Urinary bladder (tissue), 4 donors: ENCODE results near the gene USP21. TPM values are rescaled to one million over a fixed set of nuclear protein-coding genes. Genes with fewer than 3 reads are reported as not detected.
A peak's percentile ranks its signal among the peaks of the same experiment; 100 is the strongest.

Experiments used
- DNase-seq: peaks from one replicate; pipeline ENCODE4 v3.0.0-alpha.2; 2015; ENCODE audit errors: extremely low spot score
- H3K27ac ChIP-seq: one replicate; pipeline ENCODE4 v1.5.1; 2013; ENCODE audit warnings: low read depth, mild to moderate bottlenecking, moderate library complexity
- H3K36me3 ChIP-seq: one replicate; pipeline ENCODE4 v1.6.1; 2013; ENCODE audit warnings: mild to moderate bottlenecking, moderate library complexity; ENCODE audit not compliant: insufficient read depth
- H3K4me1 ChIP-seq: one replicate; pipeline ENCODE4 v1.6.1; 2013; ENCODE audit warnings: mild to moderate bottlenecking, moderate library complexity; ENCODE audit not compliant: insufficient read depth
- H3K4me3 ChIP-seq: one replicate; pipeline ENCODE4 v1.5.1; 2013; ENCODE audit warnings: low read depth, low read length
- WGBS: extraction: QIAGEN DNeasy Blood & Tissue Kit; methylation state at CpG from one replicate; pipeline ENCODE4 v1.1.7; 2013; 5-methylcytosine and 5-hydroxymethylcytosine counted together
- polyA plus RNA-seq: library from polyadenylated mRNA; stranded (reverse); fragments of 200-250 nt; gene quantifications from one replicate; pipeline ENCODE4 v1.2.3, GENCODE V29; 2013
- total RNA-seq: library from RNA; depleted of rRNA; stranded (reverse); fragments of >200 nt; gene quantifications from one replicate; pipeline ENCODE4 v1.2.3, GENCODE V29; 2014
- donor health status: healthy with polysubstance abuse.
- donor health status: healthy.

Gene USP21
- total and polyA plus RNA-seq, 2 donors: 12.5 to 28.4 TPM

DNA sequence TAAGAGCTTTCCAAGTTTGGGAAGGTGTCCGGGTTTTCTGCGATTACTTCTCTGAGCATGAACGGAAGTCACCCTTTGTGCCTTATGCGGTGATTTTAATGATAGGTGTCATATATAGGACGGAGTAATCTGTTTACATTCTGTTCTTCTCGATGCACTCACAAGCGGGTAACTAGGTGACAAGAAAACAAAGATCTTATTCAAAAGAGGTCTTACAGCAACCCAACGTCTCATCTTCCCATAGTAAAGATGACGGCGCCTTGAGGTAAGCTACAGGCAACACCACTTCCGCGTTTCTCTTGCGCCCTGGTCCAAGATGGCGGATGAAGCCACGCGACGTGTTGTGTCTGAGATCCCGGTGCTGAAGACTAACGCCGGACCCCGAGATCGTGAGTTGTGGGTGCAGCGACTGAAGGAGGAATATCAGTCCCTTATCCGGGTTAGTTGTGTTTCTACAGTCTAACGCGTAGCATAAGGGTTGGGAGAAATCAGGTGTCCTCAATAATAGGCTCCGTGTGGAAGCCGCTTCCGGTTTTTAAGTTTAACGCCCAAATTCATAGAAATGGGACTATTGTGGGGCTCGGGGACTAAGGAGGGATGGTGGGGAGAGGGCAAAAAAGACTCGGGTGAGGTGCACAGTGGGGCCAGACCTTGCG lies 5.5 kb upstream of the USP21 start, which contains the start of gene UFC1:
UFC1 (plus strand) TSS at position 297 of the 656 bp plus-strand sequence; CDS start at position 317, 20 bp downstream.
- Histone ChIP-seq H3K4me3 (peak within 1 kb of the TSS; percentile 44), H3K4me1 (peaks cover 1% of the 10 kb centered on the region), H3K27ac (peak within 1 kb of the TSS; percentile 78), H3K36me3 (no peaks in the 10 kb centered on the region)
- WGBS: under 1% methylated on average over 33 of the region's 33 CpGs
- DNase-seq: peak; percentile 85

DNA sequence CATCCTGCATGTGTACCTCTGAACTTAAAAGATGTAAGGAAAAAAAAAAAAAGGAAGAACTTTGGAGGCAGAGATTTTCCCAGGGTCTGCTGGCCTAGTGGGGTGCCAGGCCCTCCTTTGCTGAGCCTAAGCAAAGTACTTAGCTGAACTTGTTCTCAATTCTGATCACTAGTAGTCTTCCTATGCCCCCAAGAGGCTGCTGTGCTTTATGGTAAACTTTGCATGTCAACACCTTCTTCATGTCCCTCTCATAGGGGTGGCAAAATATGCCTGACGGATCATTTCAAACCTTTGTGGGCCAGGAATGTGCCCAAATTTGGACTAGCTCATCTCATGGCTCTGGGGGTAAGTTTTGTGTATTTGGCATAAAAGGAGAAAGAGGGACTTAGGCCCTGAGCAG lies 1.4 kb upstream of the USP21 start:
- Histone ChIP-seq H3K27ac (no peak overlapping the region), H3K36me3 (no peaks in the 10 kb centered on the region), H3K4me3 (no peak overlapping the region), H3K4me1 (peaks cover 1% of the 10 kb centered on the region)
- 94% methylated on average over 1 of the region's 1 CpG for WGBS
- DNase-seq: no peak

DNA sequence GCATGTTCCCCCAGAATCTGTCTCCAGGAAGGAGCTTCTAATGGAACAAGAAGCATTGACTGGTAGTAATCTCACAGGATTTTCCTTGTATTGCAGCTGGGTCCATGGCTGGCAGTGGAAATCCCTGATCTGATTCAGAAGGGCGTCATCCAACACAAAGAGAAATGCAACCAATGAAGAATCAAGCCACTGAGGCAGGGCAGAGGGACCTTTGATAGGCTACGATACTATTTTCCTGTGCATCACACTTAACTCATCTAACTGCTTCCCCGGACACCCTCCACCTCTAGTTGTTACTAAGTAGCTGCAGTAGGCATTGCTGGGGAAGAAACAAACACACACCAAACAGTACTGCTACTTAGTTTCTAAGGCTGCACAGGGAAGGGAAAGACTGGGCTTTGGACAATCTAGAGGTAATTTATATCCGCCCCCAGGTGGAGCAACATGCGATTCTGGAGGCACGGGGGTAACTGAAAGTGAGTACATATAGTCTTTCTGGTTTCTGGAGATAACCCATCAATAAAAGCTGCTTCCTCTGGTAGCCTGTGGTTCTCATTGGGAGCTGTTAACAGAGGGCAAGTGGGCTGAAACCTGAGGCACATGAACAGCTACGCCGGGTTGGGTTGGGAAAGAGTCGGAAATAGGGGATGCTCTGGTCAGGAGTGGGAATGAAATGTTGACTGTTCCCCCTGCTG lies 837 bp upstream of the USP21 start:
- no peak for DNase-seq
- no peaks in the 10 kb centered on the region for H3K36me3 ChIP-seq
- H3K27ac ChIP-seq: no peak overlapping the region
- H3K4me3 ChIP-seq: no peak overlapping the region
- H3K4me1 ChIP-seq: peaks cover 1% of the 10 kb centered on the region
- WGBS: 72% methylated on average over 9 of the region's 9 CpGs

DNA sequence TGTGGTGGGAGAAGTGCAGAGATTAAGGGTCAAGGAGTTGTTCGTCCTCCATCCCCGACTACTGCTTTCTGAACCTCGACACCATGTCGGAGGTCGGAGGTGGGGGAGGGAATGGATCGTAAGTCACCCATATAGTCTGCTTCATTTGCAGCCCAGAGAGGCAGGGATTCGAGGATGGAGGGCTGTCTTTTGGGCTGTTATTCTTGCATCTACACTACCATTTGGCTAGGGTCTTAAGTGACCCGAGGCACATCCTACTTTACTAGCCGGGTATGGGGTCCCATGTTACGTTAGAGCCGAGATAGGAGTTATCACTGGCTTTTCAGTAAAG lies 578 bp downstream of the USP21 start:
- Histone ChIP-seq H3K4me3 (peak overlapping the region; percentile 94), H3K4me1 (no peaks in the 10 kb centered on the region), H3K27ac (peak overlapping the region; percentile 61), H3K36me3 (no peaks in the 10 kb centered on the region)
- DNase-seq: no peak
- WGBS: 4% methylated on average over 11 of the region's 11 CpGs

DNA sequence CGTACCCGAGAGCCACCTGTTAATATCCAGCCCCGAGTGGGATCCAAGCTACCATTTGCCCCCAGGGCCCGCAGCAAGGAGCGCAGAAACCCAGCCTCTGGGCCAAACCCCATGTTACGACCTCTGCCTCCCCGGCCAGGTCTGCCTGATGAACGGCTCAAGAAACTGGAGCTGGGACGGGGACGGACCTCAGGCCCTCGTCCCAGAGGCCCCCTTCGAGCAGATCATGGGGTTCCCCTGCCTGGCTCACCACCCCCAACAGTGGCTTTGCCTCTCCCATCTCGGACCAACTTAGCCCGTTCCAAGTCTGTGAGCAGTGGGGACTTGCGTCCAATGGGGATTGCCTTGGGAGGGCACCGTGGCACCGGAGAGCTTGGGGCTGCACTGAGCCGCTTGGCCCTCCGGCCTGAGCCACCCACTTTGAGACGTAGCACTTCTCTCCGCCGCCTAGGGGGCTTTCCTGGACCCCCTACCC lies 1.4 kb downstream of the USP21 start:
- no peak overlapping the region for H3K27ac ChIP-seq
- WGBS: 92% methylated on average over 22 of the region's 22 CpGs
- no peak for DNase-seq
- no peaks in the 10 kb centered on the region for H3K36me3 ChIP-seq
- H3K4me1 ChIP-seq: no peaks in the 10 kb centered on the region
- no peak overlapping the region for H3K4me3 ChIP-seq

DNA sequence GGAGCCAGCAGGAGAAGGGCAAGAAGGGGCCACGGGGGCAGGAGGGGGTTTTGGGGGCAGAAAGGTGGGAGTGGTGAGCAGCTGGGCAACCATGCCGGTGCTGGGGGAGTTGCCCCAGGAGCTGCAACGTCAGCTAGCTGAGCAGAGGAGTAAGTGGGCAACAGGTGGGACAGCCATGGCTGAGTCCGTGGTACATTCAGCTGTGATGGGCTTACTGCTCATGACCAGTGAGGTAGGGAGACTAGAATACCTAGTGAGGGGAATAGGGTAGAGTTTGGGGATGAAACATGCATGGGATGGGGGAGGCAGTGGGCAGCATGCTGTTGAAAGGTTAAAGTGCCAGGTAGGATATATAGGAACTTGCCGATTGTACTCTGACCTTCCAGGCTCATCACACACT lies 2.4 kb downstream of the USP21 start:
- H3K4me1 ChIP-seq: no peaks in the 10 kb centered on the region
- H3K4me3 ChIP-seq: no peak overlapping the region
- 87% methylated on average over 5 of the region's 5 CpGs for WGBS
- no peak for DNase-seq
- no peak overlapping the region for H3K27ac ChIP-seq
- H3K36me3 ChIP-seq: no peaks in the 10 kb centered on the region

DNA sequence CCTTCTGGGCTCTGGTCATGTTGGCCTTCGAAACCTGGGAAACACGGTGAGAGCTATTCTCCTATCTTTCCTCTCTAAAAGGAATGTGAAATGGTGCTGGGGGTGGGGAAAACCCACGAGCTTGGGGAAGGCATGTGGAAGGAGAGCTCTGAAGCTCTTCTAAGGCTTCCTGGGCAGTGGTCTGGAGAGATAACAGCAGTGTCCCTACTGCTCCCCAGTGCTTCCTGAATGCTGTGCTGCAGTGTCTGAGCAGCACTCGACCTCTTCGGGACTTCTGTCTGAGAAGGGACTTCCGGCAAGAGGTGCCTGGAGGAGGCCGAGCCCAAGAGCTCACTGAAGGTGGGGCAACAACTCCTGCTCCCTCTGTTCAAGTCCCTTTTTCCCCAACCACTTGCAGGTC lies 2.8 kb downstream of the USP21 start:
- no peaks in the 10 kb centered on the region for H3K4me1 ChIP-seq
- no peak overlapping the region for H3K4me3 ChIP-seq
- H3K27ac ChIP-seq: no peak overlapping the region
- H3K36me3 ChIP-seq: no peaks in the 10 kb centered on the region
- WGBS: 82% methylated on average over 7 of the region's 7 CpGs
- no peak for DNase-seq

DNA sequence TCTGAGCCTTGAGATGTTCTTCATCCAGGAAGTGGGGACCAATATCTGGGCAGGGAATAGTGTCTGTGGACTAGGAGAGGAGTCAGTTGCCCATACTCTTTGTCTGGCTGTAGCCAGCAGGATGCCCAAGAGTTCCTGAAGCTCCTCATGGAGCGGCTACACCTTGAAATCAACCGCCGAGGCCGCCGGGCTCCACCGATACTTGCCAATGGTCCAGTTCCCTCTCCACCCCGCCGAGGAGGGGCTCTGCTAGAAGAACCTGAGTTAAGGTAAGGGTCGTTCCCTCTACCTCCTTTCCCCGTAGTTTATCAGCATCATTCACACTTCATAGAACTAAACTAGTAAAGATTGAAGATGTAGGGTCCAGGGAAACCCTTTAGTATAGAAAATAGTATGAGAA lies 3.5 kb downstream of the USP21 start:
- no peak for DNase-seq
- Histone ChIP-seq H3K36me3 (no peaks in the 10 kb centered on the region), H3K4me1 (no peaks in the 10 kb centered on the region), H3K4me3 (no peak overlapping the region), H3K27ac (no peak overlapping the region)
- WGBS: 94% methylated on average over 10 of the region's 10 CpGs

DNA sequence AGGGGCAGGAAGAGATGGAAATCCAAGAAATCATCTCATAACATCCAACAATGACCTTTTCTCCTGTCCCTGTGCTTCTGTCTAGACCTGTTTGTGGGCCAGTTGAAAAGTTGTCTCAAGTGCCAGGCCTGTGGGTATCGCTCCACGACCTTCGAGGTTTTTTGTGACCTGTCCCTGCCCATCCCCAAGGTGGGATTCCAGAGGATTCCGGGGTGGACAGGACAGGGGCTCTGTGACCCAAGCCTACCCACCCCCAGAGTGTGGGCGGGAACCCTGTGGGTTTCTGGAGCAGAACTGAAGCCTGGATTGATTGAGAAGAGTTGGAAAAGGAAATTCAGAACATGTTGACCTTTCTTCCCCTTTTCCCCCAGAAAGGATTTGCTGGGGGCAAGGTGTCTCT lies 4.5 kb downstream of the USP21 start:
- H3K36me3 ChIP-seq: no peaks in the 10 kb centered on the region
- no peak overlapping the region for H3K4me3 ChIP-seq
- no peak overlapping the region for H3K27ac ChIP-seq
- no peaks in the 10 kb centered on the region for H3K4me1 ChIP-seq
- DNase-seq: no peak
- 93% methylated on average over 5 of the region's 5 CpGs for WGBS

DNA sequence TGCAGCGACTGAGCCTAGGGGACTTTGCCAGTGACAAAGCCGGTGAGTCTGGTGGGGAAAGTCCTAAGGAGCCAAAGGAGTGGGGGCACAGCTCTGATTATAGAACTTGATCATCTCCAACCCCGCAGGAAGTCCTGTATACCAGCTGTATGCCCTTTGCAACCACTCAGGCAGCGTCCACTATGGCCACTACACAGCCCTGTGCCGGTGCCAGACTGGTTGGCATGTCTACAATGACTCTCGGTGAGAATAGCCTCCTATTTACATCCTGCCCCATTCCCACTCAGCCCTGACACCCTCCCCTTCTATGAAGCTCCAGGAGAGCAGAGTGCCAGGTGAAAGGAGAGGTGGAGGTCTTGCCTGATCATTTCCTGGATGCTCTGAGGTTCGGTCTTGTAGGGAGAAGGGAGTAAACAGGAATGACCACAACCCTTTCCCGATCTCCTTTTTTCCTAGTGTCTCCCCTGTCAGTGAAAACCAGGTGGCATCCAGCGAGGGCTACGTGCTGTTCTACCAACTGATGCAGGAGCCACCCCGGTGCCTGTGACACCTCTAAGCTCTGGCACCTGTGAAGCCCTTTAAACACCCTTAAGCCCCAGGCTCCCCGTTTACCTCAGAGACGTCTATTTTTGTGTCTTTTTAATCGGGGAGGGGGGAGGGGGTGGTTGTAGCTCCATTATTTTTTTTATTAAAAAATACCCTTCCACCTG lies 5.8 kb downstream of the USP21 start:
- peak overlapping the region; percentile 89 for H3K27ac ChIP-seq
- H3K4me3 ChIP-seq: no peak overlapping the region
- 64% methylated on average over 14 of the region's 14 CpGs for WGBS
- no peaks in the 10 kb centered on the region for H3K4me1 ChIP-seq
- no peaks in the 10 kb centered on the region for H3K36me3 ChIP-seq
- DNase-seq: no peak

DNA sequence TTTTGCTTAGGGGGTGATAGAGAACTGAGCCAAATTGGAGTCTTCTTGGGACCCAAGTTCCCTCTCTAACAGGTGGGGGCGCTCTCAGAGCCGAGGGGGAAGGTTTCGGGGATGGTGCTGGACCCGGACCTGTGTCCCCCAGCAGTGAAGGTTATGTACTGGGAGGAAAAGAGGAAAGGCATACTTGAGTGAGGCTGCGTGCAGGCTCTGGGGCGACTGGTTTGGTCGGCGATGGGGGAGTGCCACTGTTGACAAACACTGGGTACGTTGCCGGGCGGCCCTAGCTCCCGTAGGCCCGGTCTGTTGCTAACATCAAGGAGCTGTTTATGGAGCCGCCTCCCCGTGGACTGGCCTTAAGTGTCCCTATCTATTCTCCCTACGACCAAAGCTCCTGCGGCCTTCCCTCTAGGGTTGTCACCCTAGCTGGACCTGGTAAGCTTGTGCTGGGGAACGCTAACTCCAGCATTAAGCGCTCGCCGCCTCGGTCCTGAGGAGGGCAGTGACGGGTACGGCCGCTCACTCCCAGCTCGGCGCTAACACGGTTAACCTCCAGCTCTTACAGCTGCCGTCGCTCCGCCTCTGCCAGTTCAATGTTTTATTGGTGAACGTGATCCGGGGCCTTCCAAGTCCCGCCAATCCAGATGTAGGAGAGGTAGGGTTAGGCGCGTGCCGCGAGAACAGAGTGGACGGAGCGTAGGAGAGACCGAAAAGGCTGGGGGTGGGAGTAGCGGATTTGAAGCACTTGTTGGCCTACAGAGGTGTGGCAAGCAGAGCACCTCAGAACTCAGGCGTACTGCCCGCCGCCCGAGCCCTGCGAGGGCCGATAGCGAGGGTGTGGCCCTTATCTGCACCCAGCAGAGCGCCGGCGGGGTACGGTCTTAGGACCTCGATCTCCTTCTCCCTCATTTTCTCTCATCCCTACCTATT lies 6.7 kb downstream of the USP21 start, which contains the start of gene PPOX:
PPOX (plus strand) TSS at position 685 of the 927 bp plus-strand sequence. CDS start 422 bp downstream, outside the sequence.
- H3K27ac ChIP-seq: peak within 1 kb of the TSS; percentile 89
- under 1% methylated on average over 54 of the region's 54 CpGs for WGBS
- H3K4me3 ChIP-seq: peak within 1 kb of the TSS; percentile 60
- peak; percentile 99 for DNase-seq
- H3K36me3 ChIP-seq: no peaks in the 10 kb centered on the region
- no peaks in the 10 kb centered on the region for H3K4me1 ChIP-seq

DNA sequence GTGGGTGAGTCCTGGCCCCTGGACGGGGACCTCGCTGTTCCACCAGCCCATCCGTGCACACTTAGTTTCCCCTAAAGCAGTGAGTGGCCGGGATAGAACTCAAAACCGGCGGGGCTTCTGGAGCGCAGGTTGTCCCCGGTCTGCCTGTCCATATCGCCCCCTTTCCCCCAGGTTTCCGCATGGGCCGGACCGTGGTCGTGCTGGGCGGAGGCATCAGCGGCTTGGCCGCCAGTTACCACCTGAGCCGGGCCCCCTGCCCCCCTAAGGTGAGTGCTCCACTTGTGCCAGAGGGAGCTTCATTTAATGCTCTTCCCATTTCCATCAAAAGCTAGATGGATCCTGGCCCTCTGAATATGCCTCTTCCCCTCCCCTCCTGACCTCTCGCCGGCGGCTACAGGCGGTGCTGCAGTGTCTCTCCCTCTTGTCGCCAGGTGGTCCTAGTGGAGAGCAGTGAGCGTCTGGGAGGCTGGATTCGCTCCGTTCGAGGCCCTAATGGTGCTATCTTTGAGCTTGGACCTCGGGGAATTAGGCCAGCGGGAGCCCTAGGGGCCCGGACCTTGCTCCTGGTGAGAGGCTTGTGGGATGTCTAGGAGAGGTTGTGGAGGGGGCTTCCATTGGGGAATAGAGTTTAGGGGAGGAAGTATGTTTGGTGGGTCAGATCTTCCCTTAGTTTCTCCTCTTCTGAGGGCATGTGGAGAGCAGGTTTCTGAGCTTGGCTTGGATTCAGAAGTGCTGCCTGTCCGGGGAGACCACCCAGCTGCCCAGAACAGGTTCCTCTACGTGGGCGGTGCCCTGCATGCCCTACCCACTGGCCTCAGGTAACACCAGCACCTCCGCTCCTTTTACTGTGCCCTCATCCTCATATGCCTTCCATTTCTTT lies 7.6 kb downstream of the USP21 start:
- Histone ChIP-seq H3K4me1 (no peaks in the 10 kb centered on the region), H3K36me3 (peaks cover 4% of the 10 kb centered on the region), H3K27ac (peak overlapping the region; percentile 47), H3K4me3 (peak overlapping the region; percentile 60)
- no peak for DNase-seq
- 6% methylated on average over 33 of the region's 33 CpGs for WGBS
